Caco-2 (cell line): ENCODE data around the gene DOK7. TPM values are rescaled to one million over a fixed set of nuclear protein-coding genes. Genes with fewer than 3 reads are reported as not detected.

Source experiments
- BruUV-seq: library from RNA; stranded (reverse); fragments of 400-500 nt; replicated peaks from 2 replicates; lab custom pipeline; 2021; lab: Mats Ljungman, UMichigan
- CTCF ChIA-PET: fragments of 300-600 bp; sonication (Branson Sonifier 250); formaldehyde crosslinking; loops from one replicate; lab custom pipeline; 2022; ENCODE audit warnings: antibody characterized with exemption; lab: Charles Lee
- POLR2A ChIA-PET: fragments of 300-600 bp; sonication (Branson Sonifier 250); formaldehyde crosslinking; loops from one replicate; lab custom pipeline; 2022; ENCODE audit warnings: antibody characterized with exemption; lab: Charles Lee
- DNase-seq, 2 experiments: peaks; one replicate each; pipeline versions ENCODE4 v3.0.0 to v3.0.0-alpha.2; 2020 to 2022
- H3K27me3 ChIP-seq: replicated peaks from 2 replicates; pipeline ENCODE4 v1.6.0; 2011; ENCODE audit warnings: low read length; ENCODE audit not compliant: control insufficient read depth, insufficient read depth
- H3K36me3 ChIP-seq: 2 replicates; pipeline ENCODE4 v1.5.1; 2011; ENCODE audit warnings: low read length; ENCODE audit not compliant: control insufficient read depth, insufficient read depth
- H3K4me1 ChIP-seq: fragments of 250-450 bp; sonication (Bioruptor Pico); 2 replicates; pipeline ENCODE4 v1.5.1; 2020; ENCODE audit warnings: mild to moderate bottlenecking
- H3K4me3 ChIP-seq: 2 replicates; pipeline ENCODE4 v1.5.1; 2011; ENCODE audit warnings: low read depth, mild to moderate bottlenecking, control low read depth, low read length
- H3K9me3 ChIP-seq: fragments of 250-450 bp; sonication (Bioruptor Pico); 2 replicates; pipeline ENCODE4 v1.5.1; 2020; ENCODE audit warnings: mild to moderate bottlenecking, moderate library complexity
- H3K27ac Mint-ChIP-seq: one replicate; pipeline ENCODE4 v1.8.0; 2022; ENCODE audit warnings: mixed read lengths; ENCODE audit not compliant: unreplicated experiment
- H3K27me3 Mint-ChIP-seq: one replicate; pipeline ENCODE4 v1.8.0; 2022; ENCODE audit warnings: mixed read lengths; ENCODE audit not compliant: insufficient read depth, unreplicated experiment
- H3K36me3 Mint-ChIP-seq: one replicate; pipeline ENCODE4 v1.8.0; 2022; ENCODE audit warnings: mild to moderate bottlenecking, mixed read lengths; ENCODE audit not compliant: insufficient read depth, unreplicated experiment
- H3K4me1 Mint-ChIP-seq: one replicate; pipeline ENCODE4 v1.8.0; 2022; ENCODE audit warnings: low read depth, mixed read lengths; ENCODE audit not compliant: unreplicated experiment
- H3K4me3 Mint-ChIP-seq: one replicate; pipeline ENCODE4 v1.8.0; 2022; ENCODE audit warnings: mild to moderate bottlenecking, moderate library complexity, mixed read lengths; ENCODE audit not compliant: unreplicated experiment
- H3K9me3 Mint-ChIP-seq: one replicate; pipeline ENCODE4 v1.8.0; 2022; ENCODE audit warnings: mixed read lengths; ENCODE audit not compliant: unreplicated experiment
- CTCF ChIP-seq, 2 experiments: fragments of 200-600 bp in 1 of 2; IDR thresholded peaks; 1 replicate in 1 of 2; 2 replicates in 1 of 2; pipeline versions ENCODE4 v1.5.1 to v1.8.0; 2011 to 2022; ENCODE audit warnings: antibody characterized with exemption in 1 of 2, control low read depth in 1 of 2, inconsistent platforms in 1 of 2, low read depth in 1 of 2, low read length in 1 of 2, mild to moderate bottlenecking in 1 of 2, moderate library complexity in 1 of 2; ENCODE audit not compliant: insufficient read depth in 1 of 2, severe bottlenecking in 1 of 2, unreplicated experiment in 1 of 2
- intact Hi-C: fragments of 100-400 bp; cut with micrococcal nuclease; formaldehyde crosslinking; loops from one replicate; pipeline ENCODE4 v1.10.0; 2022; ENCODE audit not compliant: unreplicated experiment
- total RNA-seq: library from RNA; stranded (reverse); gene quantifications from 2 replicates; pipeline ENCODE4 v1.2.3, GENCODE V29; 2022

DOK7 gene
- total RNA-seq, 1 experiment from 2014 or later = 0.29 TPM

- Histone ChIP-seq H3K27me3 (no peaks in the 10 kb centered on the region), H3K36me3 (no peaks in the 10 kb centered on the region), H3K9me3 (no peaks in the 10 kb centered on the region), H3K4me1 (peaks cover 19% of the 10 kb centered on the region), H3K4me3 (no peak overlapping the region)
- Mint-ChIP-seq H3K4me1 (no peaks in the 10 kb centered on the region), H3K36me3 (no peaks in the 10 kb centered on the region), H3K27me3 (no peaks in the 10 kb centered on the region), H3K4me3 (no peak overlapping the region), H3K9me3 (no peaks in the 10 kb centered on the region), H3K27ac (no peak overlapping the region)
- TF ChIP-seq CTCF (IDR thresholded peaks at IDR 0.05; ENCODE audit: insufficient read depth in 1 of 2, low read depth in 1 of 2, low read length in 1 of 2, severe bottlenecking in 1 of 2, unreplicated experiment in 1 of 2) = no peak
- POLR2A ChIA-PET = no interaction called here
- no peak for DNase-seq
- CTCF ChIA-PET = no interaction called here
- intact Hi-C loops = no loop called here
- no TSS peak for BruUV-seq
Measured at GRCh38 chr4:3440011-3440410, 23.1 kb upstream of the DOK7 start.

- Mint-ChIP-seq H3K27me3 (no peaks in the 10 kb centered on the region), H3K9me3 (no peaks in the 10 kb centered on the region), H3K36me3 (no peaks in the 10 kb centered on the region), H3K4me3 (no peak overlapping the region), H3K27ac (no peak overlapping the region), H3K4me1 (no peaks in the 10 kb centered on the region)
- Histone ChIP-seq H3K36me3 (no peaks in the 10 kb centered on the region), H3K4me1 (peaks cover 19% of the 10 kb centered on the region), H3K4me3 (no peak overlapping the region), H3K27me3 (no peaks in the 10 kb centered on the region), H3K9me3 (no peaks in the 10 kb centered on the region)
- intact Hi-C loops = no loop called here
- no peak for TF ChIP-seq CTCF (IDR thresholded peaks at IDR 0.05; ENCODE audit: insufficient read depth in 1 of 2, low read depth in 1 of 2, low read length in 1 of 2, severe bottlenecking in 1 of 2, unreplicated experiment in 1 of 2)
- ChIA-PET POLR2A (no interaction called here), CTCF (no interaction called here)
- no TSS peak for BruUV-seq
- no peak for DNase-seq
Measured at GRCh38 chr4:3440979-3441500, 22.1 kb upstream of the DOK7 start.

DNA sequence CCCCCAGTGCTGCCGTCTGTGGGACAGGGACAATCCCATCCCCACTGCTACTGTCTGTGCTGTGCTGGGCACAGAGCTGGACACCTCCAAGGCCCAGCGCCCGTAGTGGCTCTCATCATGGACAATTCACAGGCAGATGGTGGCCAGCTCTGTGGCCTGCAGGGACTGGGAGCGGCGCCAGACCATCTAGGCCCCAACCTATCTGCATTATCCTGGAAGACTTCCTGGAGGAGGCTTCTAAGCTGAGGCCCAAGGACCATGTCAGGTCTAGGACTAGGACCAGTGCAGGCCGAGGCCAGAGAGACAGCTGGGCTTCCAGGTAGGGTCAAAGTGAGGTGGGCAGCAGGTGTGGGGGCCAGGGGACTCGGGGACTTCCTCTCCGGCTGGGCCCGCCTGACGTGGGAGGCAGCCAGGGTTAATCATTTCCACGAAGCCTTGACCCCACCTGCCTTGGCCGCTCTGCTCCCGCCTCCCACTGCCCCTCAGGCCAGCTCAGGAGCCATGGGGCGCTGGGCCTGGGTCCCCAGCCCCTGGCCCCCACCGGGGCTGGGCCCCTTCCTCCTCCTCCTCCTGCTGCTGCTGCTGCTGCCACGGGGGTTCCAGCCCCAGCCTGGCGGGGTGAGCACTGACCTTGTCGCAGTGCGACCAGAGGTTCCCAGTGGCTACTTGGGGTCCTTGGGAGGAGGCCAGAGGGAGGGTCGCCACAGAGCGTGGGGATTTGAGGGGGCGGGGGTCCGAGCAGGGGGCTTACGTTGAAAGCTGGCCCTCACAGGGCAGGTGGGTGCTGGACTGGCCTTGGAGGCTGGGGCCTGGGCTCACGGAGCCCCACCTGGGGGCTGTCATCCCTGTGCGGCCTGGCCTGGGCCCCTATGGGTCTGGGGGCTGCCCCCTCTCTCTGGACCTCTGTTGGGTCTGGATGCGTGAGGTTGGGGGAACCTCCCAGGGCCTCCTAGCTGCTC, 21.3 kb upstream of the DOK7 start, which contains the start of gene HGFAC:
HGFAC (plus strand) TSS at position 468 of the 959 bp plus-strand sequence; CDS start at position 502, 34 bp downstream.
- Mint-ChIP-seq H3K27me3 (no peaks in the 10 kb centered on the region), H3K4me3 (no peak within 1 kb of the TSS), H3K4me1 (no peaks in the 10 kb centered on the region), H3K9me3 (no peaks in the 10 kb centered on the region), H3K36me3 (no peaks in the 10 kb centered on the region), H3K27ac (no peak within 1 kb of the TSS)
- Histone ChIP-seq H3K4me1 (peaks cover 19% of the 10 kb centered on the region), H3K36me3 (no peaks in the 10 kb centered on the region), H3K4me3 (no peak within 1 kb of the TSS), H3K9me3 (no peaks in the 10 kb centered on the region), H3K27me3 (no peaks in the 10 kb centered on the region)
- no peak for DNase-seq
- ChIA-PET CTCF (no interaction called here), POLR2A (no interaction called here)
- no TSS peak for BruUV-seq
- intact Hi-C loops = no loop called here
- no peak for TF ChIP-seq CTCF (IDR thresholded peaks at IDR 0.05; ENCODE audit: insufficient read depth in 1 of 2, low read depth in 1 of 2, low read length in 1 of 2, severe bottlenecking in 1 of 2, unreplicated experiment in 1 of 2)
